SKM-1 (cell line): ENCODE results near the gene LRP2.
A peak's percentile ranks its signal among the peaks of the same experiment; 100 is the strongest.

Experiments
- DNase-seq: peaks from one replicate; lab custom pipeline; 2025; ENCODE audit not compliant: unreplicated experiment; lab: John Stamatoyannopoulos, UW

The LRP2 gene

DNA sequence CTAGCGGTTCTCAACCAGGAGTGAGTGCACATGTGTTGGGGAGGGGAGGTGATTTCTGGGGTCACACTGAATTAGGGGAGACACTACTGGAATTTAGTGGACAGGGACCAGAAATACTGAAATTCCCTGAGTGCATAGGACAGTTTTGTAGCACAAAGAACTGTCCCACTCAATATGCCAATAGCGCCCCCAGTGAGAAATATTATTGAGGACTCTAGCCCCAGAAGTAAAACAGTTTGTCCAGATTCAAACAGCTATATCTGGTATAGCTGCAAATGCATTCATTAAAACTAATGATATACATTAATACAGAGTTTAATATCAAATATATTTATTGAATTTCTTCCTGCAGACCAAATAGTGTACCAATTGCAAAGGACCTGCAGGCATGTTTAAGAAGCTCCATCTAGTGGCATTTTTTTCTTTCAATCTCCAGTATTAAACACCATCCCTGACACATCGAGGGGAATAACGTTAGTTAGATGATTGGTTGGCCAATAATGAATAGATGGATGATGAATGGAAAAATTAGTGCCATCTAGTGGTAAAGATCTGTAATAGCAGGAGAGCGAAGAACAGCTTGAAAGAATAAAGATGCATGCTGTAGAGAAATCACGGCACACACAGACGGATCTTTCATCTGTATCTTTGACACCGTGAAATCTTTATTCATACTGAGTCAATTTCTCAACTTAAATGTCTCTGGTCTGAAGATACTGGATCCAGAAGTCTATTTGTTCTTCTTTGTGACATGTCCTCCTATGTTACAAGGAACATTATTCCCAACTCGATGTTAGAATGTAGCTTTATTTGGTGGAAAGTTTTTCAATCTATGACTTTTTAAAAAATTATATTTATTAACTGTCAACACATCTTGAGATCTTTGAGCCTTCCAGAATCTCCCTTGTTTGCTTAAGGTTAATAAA is 230.5 kb downstream of the LRP2 start:
- peak; percentile 29 for DNase-seq

- DNase-seq = no peak
Observed at GRCh38 chr2:169129703-169130243, 232.6 kb downstream of the LRP2 start.

- DNase-seq = no peak
Observed at GRCh38 chr2:169119851-169120250, 242.5 kb downstream of the LRP2 start.

DNA sequence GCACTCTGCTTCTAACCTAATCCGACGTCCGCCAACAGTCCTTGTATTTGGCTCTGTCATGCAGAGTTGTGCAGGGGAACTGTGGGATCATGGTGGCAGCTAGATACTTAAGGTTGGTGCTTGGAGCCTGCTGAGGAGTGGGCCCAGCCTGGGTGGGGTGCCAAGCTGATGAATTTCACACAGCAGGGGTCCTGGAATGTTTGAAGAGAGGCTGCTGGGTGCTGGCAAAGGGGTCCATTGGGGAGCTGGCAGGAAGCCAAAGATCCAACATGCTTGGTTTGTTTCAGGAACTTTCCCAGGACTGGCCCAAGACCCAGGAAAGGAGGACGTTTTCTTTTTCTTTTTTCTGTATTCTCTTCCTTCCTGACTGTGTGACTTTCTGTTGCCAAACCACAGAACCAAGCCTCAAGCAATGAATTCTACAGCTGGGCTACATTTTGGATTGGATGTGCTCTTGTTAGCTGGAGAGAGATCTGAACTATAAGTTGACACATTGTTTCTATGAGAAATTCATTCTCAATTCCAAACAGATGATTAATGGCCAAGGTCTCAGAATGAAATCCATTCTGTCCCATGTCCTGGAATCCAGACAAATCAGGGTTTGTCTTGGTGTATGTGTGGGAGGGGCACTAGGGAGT is 243.1 kb downstream of the LRP2 start:
- DNase-seq = no peak

DNA sequence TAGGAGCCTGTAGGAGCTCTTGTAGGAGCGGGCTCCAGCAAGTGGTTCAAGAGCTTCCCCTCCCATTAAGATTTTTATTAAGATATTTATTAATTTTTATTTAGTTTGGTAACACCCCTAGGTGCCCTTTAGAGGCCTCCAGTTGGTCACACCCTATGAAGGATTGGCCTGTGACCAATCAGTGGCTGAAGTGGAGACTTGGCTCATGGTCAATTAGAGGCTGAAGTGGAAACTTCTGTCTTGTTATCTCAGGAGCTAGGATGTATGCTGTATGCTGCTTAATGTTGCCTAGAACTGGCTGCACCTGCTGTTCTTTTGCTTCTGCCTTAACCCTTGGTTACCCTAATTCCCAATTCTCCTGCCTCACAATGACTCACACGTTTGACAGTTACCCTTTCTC is 244.3 kb downstream of the LRP2 start:
- no peak for DNase-seq

DNA sequence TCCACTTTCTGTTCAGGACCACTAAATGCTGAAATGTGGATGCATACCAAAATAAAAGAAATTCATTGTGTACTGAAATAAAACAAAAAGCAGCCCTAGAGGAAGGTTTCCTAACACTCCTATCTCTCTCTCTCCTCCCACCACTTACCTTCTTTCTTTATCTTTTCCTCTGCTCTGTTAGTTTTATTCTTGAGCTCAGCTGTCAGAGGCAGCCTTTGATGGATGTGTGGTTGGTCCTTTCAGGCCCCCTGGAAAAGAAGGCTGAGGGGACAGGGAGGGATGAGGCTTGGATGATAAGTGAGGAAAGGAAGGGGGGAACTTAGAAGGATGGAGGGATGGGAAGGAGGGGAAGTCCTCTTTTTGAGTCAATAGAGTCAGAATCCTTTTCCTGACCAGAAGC is 245.3 kb downstream of the LRP2 start:
- no peak for DNase-seq

- no peak for DNase-seq
Observed at GRCh38 chr2:169116327-169116726, 246.0 kb downstream of the LRP2 start.

- DNase-seq = peak; percentile 28
Observed at GRCh38 chr2:169114056-169114455, 248.3 kb downstream of the LRP2 start.

DNA sequence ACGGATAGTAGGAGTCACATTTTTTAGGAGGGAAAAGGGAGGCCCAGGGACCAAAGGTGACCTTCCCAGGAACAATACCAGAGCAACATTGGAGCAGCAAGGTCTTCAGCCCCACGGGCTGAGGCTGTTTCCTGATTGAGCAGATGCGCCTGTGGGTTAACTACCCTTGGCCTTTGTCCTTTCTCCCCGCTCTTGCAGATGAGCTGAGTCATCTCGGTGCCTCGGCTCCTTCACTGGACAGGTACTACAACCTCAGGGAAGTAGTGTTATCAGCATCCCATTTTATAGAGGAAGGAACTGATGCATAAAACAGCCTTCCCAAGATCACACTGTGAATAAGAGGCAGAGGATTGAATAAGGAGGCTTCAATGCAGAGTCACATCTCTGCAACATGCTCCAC is 249.5 kb downstream of the LRP2 start:
- DNase-seq = no peak

DNA sequence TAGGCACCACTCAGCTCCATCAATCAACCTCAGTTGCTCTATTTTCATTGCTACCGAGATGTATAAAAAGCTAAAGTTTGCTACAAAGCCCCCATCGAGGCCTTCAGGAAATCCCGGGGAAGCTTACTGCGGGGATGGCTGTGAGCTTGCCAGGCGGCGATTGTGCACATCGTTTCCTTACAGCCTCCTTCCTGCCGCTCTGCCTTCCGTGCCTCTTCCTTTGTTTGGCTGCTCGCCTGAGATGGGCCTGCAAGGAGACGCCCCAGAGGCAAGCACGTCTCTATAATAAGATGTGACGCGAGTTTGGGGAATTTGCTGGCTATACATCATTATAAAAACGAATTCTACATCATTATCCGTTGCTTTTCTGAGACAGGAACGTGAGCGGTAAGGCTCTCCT is 251.4 kb downstream of the LRP2 start:
- no peak for DNase-seq

GRCh38 chr2:169110419-169110818 is 251.9 kb downstream of the LRP2 start:
- no peak for DNase-seq

GRCh38 chr2:169109502-169110409 is 252.6 kb downstream of the LRP2 start:
- DNase-seq = peak; percentile 42

DNA sequence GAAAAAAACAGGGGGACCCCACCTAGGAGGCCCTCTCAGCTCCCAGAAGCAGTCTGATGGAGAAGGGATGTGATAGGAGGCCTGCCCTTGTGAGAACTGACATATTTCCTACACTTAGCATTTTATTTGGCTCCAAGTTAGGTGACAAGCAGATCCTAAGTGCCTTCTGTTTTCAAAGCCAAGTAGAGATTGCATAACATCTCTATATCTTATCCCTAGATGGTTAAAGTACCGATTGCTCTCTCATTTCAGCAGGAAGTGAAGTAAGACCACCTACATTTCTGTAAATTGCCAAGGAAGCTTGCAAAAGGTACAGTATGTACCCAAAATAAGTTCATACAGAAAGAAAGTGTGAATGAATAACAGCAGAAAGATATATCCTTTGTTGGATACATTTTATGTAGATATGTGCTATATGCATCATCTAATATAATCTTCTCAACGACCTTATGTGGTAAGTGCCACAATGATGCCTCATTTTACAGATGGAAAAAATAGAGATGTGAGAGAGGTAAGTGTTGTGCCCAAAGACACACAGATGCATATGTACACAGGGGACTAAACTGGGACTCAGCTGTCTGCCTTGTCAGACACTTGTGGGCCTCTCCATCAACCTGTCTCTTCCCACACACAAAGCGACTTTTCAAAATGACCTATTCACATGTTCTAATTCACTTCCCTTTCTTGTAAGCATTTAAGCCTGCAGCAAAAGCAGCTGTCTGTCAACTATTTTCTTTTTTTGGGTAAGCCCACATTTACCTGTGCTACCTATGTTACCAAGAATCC is 254.0 kb downstream of the LRP2 start:
- DNase-seq = peak; percentile 40

GRCh38 chr2:169107645-169108044 is 254.7 kb downstream of the LRP2 start:
- no peak for DNase-seq

GRCh38 chr2:169106563-169107545 is 255.5 kb downstream of the LRP2 start:
- peak; percentile 34 for DNase-seq

GRCh38 chr2:169106134-169106533 is 256.2 kb downstream of the LRP2 start:
- DNase-seq = no peak

- peak; percentile 28 for DNase-seq
Observed at GRCh38 chr2:169105476-169105875, 256.9 kb downstream of the LRP2 start.

DNA sequence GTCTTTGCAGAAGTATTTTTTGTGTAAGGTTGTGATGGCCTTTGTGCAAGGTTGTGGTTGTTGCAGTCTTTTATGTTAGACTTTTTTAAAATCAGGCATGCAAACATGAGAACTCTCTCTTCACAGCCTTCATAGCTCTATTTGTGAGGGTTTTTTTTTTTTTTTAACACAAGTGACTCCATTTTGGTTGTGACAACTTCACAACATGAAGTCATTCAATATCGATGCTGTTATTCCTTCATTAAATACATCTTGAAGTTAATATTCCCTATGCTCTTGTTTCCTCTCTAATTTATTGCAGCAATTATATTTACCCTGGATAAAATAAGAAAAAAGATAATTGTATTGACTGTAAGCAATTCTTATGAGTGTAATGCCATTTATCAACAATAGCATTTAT is 257.5 kb downstream of the LRP2 start:
- DNase-seq = no peak

DNA sequence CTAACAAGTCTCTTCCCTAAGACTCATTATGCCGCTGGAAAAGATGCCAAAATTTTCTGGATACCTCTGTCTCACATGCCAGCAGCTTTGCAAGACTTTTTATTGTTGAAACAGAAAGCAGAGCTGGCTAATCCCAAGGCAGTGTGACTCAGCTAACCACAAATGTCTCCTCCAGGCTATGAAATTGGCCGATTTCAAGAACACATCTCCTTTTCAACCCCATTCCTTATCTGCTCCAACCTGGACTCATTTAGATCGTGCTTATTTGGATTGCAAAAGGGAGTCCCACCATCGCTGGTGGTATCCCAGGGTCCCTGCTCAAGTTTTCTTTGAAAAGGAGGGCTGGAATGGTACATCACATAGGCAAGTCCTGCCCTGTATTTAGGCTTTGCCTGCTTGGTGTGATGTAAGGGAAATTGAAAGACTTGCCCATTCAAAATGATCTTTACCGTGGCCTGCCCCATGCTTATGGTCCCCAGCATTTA is 266.7 kb downstream of the LRP2 start:
- DNase-seq = peak; percentile 59
